ENCODE measurements around the gene TENM4.

The TENM4 gene

DNA sequence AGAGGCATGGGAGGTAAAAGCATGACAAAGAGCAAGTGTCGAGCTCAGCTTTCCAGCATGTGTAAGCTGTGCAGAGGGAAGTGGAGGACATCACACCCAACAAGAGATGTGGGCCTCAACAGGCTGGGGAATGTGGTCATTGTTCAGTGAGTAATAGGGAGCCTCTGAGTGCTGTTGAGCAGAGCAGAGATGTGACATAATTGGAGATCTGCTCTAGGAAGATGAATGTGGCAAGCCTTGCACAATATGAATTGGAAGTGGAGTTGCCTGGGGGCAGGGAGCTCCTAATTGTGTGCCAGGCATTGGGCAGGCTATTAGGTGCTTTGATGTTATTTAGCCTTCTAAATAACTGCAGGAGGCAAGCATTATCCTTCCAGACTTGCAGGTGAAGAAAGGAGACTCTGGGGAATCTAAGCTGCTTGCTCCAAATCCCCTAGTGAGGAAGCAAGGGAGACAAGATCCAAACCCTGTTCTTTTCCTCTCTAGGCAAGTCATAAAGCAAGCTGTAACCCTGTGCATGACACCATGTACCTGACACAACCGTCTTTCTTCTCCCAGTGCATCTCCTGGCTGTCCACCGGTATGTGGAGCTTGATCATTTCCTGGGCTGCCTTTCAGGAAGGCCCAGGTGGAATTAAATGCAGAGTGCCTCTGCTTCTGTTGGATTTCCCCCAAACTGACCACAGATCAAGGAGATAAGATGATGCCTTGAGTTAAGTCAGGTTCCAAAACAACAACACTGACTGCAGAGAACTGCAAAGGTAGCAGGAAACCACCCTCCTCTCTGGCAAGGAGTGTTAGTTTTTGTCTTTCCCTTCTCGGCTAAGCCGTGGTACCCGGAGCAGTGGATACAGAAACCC lies 221.4 kb downstream of the TENM4 start:
- Mint-ChIP-seq H3K27ac (no peak overlapping the region), H3K9me3 (peaks cover 0 to 10% of the 10 kb centered on the region in 2 donors), H3K4me3 (no peak overlapping the region), H3K4me1 (ENCODE audit: low read depth in 2 of 2) (no peaks in the 10 kb centered on the region), H3K27me3 (peaks cover 0 to 6% of the 10 kb centered on the region in 2 donors), H3K36me3 (ENCODE audit: insufficient read depth) (no peaks in the 10 kb centered on the region)
- ATAC-seq (replicated peaks) (no peak), DNase-seq (no peak)

DNA sequence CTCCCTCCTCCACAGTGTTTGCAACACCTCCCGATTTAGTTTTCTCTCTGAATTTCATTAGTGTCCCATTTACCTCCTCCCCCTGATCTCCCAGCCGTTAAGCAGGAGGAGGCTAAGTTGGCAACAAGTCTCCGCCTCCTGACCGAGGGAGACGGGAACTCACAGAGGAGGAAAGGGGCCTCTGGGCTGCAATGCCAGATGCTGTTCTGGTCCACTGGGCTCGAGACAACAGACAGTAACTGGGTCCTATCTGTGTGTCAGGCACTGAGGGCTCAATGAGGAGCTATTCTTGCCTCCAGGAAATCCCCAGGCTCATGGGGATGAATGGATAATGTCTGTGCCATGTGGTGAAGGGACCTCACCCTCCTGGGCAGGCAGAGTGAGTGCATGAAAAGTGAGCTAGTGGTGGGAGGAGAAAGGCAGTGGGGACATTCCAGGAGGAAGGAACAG lies 228.1 kb downstream of the TENM4 start:
- ATAC-seq (replicated peaks) (no peak), DNase-seq (no peak)
- H3K27me3 Mint-ChIP-seq, result no peaks in the 10 kb centered on the region
- no peaks in the 10 kb centered on the region for H3K4me1 Mint-ChIP-seq (ENCODE audit: low read depth in 2 of 2)
- H3K9me3 Mint-ChIP-seq, result peaks cover 5 to 10% of the 10 kb centered on the region in 2 donors
- no peaks in the 10 kb centered on the region for H3K36me3 Mint-ChIP-seq (ENCODE audit: insufficient read depth)
- H3K27ac Mint-ChIP-seq, result no peak overlapping the region
- H3K4me3 Mint-ChIP-seq, result no peak overlapping the region

DNA sequence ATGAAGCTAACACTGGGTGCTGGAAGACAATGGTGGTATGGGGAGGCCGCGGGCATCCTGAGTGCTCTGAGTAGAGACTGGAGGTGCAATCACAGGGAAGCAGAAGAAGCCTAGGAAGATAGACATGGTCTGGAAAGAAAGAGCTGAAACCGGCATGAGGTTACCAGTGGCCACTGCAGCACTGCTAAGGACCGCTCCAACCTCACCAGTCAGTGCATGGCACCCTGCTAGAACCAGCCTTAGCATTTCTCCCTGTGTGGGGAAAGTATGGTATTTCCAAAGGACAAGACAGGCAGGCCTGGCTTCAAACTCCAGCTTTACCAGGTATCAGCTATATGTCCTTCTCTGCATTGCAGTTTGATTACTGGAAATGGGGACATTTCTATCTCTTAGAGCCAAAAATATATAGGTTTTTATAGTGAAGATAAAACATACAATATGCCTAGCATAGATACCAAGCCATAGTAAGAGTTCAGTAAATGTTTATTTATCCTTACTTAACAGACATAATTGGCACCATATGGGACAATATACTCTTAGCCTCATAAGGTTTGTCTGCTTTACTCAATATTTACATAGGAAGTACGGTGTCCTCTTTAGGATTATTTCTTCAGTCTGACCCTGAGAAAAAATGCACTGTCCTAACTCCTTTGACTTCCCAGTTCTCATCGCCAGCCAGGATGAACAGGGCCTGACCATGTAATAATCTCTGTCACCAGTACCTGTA lies 231.1 kb downstream of the TENM4 start:
- no peak overlapping the region for H3K27ac Mint-ChIP-seq
- no peak for ATAC-seq (replicated peaks)

DNA sequence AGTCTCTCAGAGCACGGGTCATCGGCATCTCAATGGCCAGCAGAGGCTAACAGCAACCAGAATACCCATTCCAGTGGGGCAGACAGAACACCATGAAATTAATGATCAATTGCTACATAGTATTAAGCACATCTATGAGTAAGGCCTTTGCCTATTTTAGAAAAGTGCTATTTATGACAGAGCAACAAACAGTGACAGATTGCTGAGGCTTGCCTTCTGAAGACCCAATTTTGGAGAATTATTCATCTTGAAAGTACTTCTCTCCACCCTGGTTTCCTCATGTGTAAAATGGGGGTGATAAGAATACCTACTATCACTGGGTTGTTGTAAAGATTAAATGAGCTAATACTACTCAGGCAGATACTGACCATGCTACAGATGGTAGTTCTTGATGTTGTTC lies 232.7 kb downstream of the TENM4 start:
- H3K4me1 Mint-ChIP-seq (ENCODE audit: low read depth in 2 of 2), result no peaks in the 10 kb centered on the region
- H3K9me3 Mint-ChIP-seq, result peaks cover 0 to 6% of the 10 kb centered on the region in 2 donors
- no peak for DNase-seq
- H3K27me3 Mint-ChIP-seq, result no peaks in the 10 kb centered on the region
- H3K36me3 Mint-ChIP-seq (ENCODE audit: insufficient read depth), result no peaks in the 10 kb centered on the region
- ATAC-seq (replicated peaks), result no peak
- H3K4me3 Mint-ChIP-seq, result no peak overlapping the region
- H3K27ac Mint-ChIP-seq, result no peak overlapping the region

More for the DNA sequence above, 231.1 kb downstream of the TENM4 start:
- Mint-ChIP-seq H3K36me3 (ENCODE audit: insufficient read depth) (no peaks in the 10 kb centered on the region), H3K9me3 (peaks cover 0 to 10% of the 10 kb centered on the region in 2 donors), H3K4me1 (ENCODE audit: low read depth in 2 of 2) (no peaks in the 10 kb centered on the region), H3K4me3 (no peak overlapping the region), H3K27me3 (no peaks in the 10 kb centered on the region)
- no peak for DNase-seq

DNA sequence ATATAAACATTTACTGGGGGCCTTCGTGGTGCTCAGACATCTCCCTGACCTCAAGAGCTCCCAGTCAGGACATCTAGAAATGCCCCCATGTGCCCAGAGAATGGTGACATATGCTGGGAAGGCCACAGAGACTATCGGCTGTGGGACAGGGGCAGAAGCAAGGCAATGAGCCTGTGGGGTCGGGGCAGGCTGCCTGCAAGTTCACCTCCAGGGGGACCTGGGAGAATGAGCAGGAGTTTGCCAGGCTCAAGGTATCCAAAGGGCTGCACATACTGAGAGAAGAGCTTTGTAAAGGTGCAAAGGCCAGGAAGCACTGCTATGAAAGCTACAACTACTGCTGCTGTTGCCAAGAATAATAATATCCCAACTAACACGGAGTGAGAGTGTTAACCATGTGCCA lies 233.9 kb downstream of the TENM4 start:
- Mint-ChIP-seq H3K9me3 (no peaks in the 10 kb centered on the region), H3K4me1 (ENCODE audit: low read depth in 2 of 2) (no peaks in the 10 kb centered on the region), H3K27ac (no peak overlapping the region), H3K36me3 (ENCODE audit: insufficient read depth) (no peaks in the 10 kb centered on the region), H3K27me3 (no peaks in the 10 kb centered on the region), H3K4me3 (no peak overlapping the region)
- DNase-seq (no peak), ATAC-seq (replicated peaks) (no peak)

DNA sequence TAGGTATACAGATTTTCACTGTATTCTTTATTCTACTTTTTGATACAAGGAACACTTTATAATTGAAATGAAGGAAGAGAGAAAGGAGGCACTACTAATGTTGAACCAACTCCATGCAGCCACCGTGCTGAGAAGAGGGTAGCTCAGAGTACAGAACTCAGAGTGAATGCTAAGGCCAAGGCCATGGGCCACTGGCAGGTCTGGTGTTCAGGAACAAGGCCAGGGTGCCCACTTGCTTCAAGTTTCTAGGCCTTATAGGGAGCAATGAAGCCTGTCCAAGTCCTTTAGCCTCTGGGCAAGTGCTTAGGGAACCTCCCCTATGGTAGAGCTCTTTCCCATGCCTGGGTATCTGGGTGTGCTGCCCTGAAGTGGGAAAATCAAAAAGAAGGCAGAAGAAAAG lies 235.0 kb downstream of the TENM4 start:
- Mint-ChIP-seq H3K4me3 (no peak overlapping the region), H3K4me1 (ENCODE audit: low read depth in 2 of 2) (no peaks in the 10 kb centered on the region), H3K9me3 (peaks cover 0 to 8% of the 10 kb centered on the region in 2 donors), H3K27me3 (no peaks in the 10 kb centered on the region), H3K36me3 (ENCODE audit: insufficient read depth) (no peaks in the 10 kb centered on the region), H3K27ac (no peak overlapping the region)
- no peak for ATAC-seq (replicated peaks)
- DNase-seq, result no peak

DNA sequence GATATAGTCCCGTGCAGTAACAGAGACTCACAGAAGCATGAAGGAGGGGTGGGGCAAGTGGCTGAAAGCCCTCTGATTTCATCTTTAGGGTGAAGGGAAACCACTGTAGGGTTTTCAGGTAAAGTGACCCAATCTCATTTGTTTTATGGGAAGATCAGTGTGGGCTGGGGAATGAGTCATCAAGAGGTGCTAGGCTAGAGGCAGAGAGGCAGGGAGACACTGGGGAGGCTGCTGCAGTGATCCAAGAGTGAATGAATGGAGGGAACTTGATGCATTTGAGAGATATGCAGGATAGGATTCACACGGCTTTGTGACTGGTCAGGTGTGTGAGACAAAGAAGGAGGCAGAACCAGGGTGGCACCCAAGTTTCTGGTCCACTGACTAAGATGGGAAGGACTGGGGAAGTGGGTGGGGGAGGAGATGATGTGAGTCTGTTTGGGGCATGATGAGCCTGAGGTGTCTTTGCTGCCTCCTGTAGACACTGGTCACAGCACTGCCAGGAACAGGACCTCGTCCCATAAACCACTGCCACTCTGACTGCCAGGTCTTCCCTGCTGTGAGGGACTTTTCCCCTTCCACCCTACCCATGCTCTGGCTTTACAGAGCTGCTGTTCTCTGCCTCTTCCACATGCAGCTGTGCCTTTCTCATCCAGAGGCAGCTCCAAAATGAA lies 239.0 kb downstream of the TENM4 start:
- no peak for ATAC-seq (replicated peaks)
- no peak overlapping the region for H3K4me3 Mint-ChIP-seq
- no peak for DNase-seq
- no peak overlapping the region for H3K27ac Mint-ChIP-seq
- no peaks in the 10 kb centered on the region for H3K36me3 Mint-ChIP-seq (ENCODE audit: insufficient read depth)
- peaks cover 0 to 8% of the 10 kb centered on the region in 2 donors for H3K9me3 Mint-ChIP-seq
- no peaks in the 10 kb centered on the region for H3K27me3 Mint-ChIP-seq
- H3K4me1 Mint-ChIP-seq (ENCODE audit: low read depth in 2 of 2), result no peaks in the 10 kb centered on the region

DNA sequence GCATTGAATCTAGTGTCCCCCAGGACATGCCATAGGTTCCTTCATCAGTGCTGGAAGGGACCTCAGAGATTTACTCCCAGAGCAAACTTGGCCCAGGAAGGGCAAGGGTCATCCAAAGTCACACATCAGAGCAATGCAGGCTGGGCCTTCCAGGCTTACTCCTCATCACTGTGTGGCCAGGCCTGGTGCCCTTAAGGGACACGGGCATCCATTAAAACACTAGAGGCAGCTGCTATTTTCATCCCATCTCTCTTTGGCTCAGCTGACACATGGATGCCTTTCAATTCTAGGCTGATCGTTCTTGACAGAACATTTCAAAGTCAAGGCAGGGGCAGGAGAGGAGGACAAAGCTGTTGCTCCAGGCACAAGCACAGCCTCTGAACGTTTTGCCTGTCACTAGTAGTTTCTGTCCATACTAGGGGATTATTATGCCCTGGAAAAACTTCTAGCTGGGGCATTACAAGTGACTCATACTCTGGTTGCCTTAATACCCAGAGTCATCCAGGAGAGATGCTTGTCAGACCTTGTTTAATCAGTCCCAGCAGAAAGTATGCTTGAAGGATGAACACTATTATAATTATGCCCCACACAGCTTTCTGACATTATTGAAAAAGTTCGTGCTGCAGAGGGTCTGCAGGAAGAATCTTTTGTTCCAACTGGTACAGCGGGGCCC lies 240.3 kb downstream of the TENM4 start:
- Mint-ChIP-seq H3K4me3 (no peak overlapping the region), H3K4me1 (ENCODE audit: low read depth in 2 of 2) (no peaks in the 10 kb centered on the region), H3K9me3 (peaks cover 2 to 8% of the 10 kb centered on the region in 2 donors), H3K27ac (no peak overlapping the region), H3K27me3 (no peaks in the 10 kb centered on the region), H3K36me3 (ENCODE audit: insufficient read depth) (no peaks in the 10 kb centered on the region)
- no peak for ATAC-seq (replicated peaks)
- no peak for DNase-seq

DNA sequence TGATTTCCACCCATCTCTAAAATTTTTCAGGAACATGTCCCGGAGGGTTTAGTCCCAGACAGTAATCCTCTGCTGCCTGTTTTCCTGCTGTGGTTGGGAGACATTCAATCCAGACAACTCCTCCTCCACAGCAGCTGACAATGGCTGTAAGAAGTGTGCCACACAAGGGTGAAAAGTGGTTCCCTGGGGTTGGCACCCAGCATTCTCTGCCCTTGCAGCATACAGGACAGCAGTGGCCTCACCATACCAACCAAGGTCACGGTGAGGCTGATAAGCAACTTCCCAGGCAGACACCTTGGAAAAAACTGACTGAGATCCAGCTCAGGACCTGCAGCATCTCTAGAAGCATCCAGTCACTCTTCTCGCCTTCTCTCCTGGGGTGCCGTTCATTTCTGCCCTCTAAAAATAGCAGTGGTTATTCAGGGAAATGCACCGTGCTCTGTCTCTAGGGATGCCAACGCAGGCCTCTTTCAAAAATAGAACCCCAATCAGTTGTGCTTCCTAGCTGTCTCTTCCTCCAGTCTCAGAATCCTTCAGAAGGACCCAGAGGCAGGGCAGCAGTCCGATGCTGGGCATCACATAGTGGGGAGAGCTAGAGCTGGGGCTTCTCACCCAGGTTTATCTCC lies 241.0 kb downstream of the TENM4 start:
- ATAC-seq (replicated peaks) (no peak), DNase-seq (no peak)
- Mint-ChIP-seq H3K27me3 (no peaks in the 10 kb centered on the region), H3K9me3 (peaks cover 3 to 8% of the 10 kb centered on the region in 2 donors), H3K4me1 (ENCODE audit: low read depth in 2 of 2) (no peaks in the 10 kb centered on the region), H3K36me3 (ENCODE audit: insufficient read depth) (no peaks in the 10 kb centered on the region), H3K27ac (no peak overlapping the region), H3K4me3 (no peak overlapping the region)

DNA sequence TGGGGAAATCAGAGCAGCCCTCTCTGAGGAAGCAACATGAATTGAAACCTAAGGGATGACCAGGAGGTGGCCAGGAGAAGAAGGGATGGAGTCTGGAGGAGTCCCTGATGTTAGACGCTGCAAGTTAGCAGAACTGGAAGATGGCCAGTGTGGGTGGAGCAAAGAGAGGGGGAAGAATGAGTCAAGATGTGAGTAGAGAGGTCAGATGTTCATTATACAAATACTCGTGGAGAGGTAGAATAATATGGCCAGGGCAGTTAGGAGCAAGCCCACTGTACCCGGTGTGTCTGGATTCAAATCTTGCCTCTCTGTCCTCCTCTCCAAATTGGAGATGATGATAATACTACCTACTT lies 242.0 kb downstream of the TENM4 start:
- no peak for ATAC-seq (replicated peaks)
- H3K4me3 Mint-ChIP-seq, result no peak overlapping the region
- H3K27ac Mint-ChIP-seq, result no peak overlapping the region
- peaks cover 3 to 8% of the 10 kb centered on the region in 2 donors for H3K9me3 Mint-ChIP-seq
- no peak for DNase-seq
- no peaks in the 10 kb centered on the region for H3K27me3 Mint-ChIP-seq
- no peaks in the 10 kb centered on the region for H3K4me1 Mint-ChIP-seq (ENCODE audit: low read depth in 2 of 2)
- H3K36me3 Mint-ChIP-seq (ENCODE audit: insufficient read depth), result no peaks in the 10 kb centered on the region

DNA sequence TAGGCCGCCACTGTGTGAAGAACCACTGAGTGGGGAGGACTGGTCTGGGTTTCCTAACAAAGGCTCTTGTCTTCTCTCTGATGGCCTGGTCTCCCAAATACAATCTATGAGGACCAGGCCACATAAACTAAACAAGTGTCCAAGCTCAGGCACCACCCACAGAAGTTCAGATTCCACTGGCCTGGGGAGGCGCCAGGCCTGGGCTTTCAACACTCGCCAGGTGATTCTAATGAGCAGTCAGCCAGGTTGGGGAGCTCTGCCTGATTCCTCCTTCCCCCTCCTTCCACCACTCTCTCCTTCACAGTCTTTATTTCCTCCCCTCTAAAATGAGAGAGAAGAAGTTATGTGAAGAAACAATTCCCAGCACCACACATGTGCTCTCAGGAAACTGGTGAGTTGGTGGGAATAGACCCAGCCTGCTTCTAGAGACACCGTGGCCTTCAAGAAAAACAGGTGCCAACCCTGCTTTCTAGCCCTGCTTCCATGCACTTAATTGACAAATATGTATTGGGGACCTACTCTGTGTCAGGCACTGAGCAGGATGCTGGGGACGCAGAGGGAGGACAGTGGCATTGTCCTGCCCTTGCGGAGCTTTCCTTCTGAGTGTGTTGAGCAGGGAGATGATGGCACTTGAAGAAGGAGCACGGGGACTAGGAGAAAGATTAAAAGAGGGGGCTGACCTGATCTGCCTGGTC lies 242.5 kb downstream of the TENM4 start:
- no peaks in the 10 kb centered on the region for H3K27me3 Mint-ChIP-seq
- no peak for ATAC-seq (replicated peaks)

DNA sequence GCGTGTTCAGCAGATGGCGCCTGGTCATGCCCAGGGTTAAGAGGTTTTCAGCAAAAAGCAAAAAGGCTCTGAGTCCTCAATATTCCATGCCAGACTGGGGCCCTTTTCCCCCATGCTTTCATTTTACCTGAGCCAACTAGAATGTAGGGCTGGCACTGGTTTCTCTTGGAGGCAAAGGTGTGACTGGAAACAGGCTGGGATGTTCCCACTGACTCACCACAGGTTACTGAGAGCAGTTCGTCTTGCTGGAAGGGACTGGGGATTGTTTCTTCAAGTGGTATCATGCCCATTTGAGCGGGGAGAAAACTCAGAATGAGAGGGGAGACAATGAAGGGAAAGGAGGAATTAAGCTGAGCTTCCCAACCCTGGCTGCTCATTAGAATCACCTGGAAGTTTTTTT lies 243.9 kb downstream of the TENM4 start:
- ATAC-seq (replicated peaks) (no peak), DNase-seq (no peak)
- Mint-ChIP-seq H3K9me3 (peaks cover 3 to 8% of the 10 kb centered on the region in 2 donors), H3K36me3 (ENCODE audit: insufficient read depth) (peaks cover 3% of the 10 kb centered on the region), H3K27me3 (no peaks in the 10 kb centered on the region), H3K4me3 (no peak overlapping the region), H3K27ac (no peak overlapping the region), H3K4me1 (ENCODE audit: low read depth in 2 of 2) (no peaks in the 10 kb centered on the region)

More for the DNA sequence above, 242.5 kb downstream of the TENM4 start:
- Mint-ChIP-seq H3K27ac (no peak overlapping the region), H3K9me3 (peaks cover 3 to 8% of the 10 kb centered on the region in 2 donors), H3K4me1 (ENCODE audit: low read depth in 2 of 2) (no peaks in the 10 kb centered on the region), H3K4me3 (no peak overlapping the region), H3K36me3 (ENCODE audit: insufficient read depth) (peaks cover 3% of the 10 kb centered on the region)
- no peak for DNase-seq

Data from effector memory CD8-positive, alpha-beta T cell (primary cell).